ENCODE results near the gene P2RY6.

The P2RY6 gene

DNA sequence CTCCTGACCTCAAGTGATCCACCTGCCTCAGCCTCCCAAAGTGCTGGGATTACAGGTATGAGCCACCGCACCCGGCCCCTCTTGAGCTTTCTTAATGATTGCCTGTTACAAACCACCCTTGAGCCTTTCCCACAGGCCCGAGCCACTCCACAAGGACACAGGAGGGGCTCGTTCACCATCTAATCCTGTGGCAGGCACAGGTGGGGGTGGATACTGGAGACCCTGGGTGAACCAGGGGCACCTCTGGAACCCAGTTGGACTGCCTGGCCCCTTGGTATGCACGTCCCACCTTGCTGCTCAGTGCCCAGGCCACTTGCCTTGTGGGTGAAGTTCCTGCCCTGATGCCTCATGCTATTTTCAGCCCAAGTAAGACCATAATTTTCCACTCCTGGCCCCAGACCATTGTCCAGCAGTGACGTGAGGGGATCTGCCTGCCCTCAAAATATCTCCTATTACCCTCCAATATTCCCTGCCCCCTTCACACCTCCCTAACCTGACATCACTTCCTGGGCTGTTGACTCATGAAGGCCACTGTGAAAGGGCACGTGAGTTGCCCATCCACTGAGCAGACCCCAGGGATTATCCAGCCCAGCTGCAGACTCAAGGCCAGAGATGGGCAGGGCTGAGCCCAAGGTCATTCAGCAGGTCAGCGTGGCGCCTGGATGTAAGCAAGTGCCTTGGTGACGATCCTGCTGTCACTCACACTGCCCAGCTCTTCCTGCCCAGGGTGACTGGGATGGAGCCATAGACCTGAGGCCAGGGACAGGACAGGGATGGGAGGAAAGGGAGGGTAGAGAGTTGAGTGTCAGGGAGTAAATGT, 34.5 kb upstream of the P2RY6 start:
- DNase-seq = no peak

DNA sequence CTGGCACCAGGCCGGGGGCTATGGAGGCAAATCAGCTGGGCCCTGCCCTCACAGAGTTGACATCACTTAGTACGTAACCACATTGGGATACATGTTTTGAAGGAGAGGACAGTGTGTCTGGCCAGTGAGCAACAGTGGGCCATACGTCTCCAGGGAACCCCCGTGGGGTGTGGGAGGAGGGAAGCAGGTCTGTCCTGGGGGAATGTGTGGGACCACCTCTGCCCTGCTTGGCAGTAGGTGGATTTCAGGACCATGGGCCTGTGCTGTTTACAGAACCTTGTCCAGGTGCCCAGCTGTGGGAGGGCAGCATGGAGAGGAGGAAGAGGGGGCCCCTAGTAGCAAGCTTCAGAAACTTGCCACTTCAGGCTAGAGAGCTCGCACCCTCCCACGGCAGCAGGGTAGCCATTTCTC, 33.0 kb upstream of the P2RY6 start:
- no peak for DNase-seq

DNA sequence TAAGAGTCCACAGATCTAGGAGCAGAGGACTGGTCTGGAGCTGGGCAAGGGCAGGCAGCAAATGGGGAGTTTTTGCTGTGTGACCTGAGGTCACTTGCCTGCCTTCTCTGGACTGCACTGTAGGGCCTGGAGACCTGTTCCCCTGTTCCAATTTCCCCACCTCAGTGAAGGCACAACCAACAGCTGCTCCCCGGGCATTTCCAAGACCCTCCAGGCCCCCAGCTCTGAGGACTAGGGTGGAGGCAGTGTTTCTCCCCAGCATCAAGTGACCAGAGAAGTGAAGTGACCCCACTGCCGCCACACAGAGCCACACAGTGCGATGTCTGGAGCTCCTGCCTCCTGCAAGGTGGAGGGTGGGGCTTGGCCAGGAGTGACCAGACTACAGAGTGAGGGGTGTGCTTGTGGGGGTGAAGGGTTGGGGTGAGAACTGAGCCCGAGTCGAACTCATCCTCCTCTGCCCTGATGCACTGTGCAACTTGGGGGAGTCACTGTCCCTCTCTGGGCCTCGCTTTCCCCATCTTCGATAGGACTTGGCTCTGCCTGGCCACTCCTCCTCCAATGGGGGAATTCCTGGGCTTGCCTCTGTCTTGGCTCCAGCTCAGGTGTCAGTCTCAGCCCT, 32.5 kb upstream of the P2RY6 start:
- DNase-seq = no peak

DNA sequence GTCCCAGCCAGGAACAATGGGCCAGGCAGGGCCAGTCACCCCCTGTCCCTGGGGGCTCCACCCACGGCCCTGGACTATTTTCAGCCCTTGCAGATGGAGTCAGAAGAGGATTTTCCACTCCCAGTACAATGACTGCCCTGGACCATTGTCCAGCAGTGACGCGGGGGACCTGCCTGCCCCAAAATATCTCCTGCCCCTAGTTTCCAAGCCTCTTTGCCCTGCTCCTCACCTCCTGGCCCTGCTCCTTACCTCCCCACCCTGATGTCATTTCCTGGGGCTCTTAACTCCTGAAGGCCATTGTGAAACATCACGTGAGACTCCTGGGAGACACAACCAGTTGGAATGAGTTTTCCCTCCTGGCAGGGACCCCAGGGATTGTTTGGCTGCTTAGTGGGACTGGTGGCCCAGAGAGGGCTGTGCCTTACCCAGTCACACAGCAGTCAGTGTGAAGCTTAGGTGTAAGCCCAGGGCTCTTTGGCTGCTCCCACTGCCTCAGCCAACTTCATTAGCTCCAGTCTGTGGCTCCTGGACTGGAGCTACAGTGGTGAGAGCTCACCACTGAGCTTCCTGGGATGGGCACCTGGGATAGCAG, 31.9 kb upstream of the P2RY6 start:
- peak; percentile 47 for DNase-seq

DNA sequence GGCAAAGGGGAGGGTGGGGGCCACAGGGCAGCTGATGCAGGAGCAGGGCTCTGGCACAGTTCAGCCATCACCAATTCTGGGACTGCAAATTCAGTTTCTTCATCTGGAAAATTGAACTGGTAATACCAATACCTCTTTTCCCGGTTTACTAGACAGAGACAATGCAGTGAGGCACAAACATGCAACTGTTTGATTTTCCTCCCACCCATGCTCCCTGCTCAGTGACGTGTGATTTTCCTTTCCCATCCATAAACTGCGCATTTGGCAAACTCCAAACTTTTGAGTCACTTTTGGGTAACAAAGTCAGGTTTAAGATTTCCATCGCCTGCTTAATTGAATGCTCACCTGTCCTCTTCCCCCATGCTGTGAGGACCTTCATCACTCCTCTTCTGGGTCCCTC, 30.8 kb upstream of the P2RY6 start:
- DNase-seq = no peak

DNA sequence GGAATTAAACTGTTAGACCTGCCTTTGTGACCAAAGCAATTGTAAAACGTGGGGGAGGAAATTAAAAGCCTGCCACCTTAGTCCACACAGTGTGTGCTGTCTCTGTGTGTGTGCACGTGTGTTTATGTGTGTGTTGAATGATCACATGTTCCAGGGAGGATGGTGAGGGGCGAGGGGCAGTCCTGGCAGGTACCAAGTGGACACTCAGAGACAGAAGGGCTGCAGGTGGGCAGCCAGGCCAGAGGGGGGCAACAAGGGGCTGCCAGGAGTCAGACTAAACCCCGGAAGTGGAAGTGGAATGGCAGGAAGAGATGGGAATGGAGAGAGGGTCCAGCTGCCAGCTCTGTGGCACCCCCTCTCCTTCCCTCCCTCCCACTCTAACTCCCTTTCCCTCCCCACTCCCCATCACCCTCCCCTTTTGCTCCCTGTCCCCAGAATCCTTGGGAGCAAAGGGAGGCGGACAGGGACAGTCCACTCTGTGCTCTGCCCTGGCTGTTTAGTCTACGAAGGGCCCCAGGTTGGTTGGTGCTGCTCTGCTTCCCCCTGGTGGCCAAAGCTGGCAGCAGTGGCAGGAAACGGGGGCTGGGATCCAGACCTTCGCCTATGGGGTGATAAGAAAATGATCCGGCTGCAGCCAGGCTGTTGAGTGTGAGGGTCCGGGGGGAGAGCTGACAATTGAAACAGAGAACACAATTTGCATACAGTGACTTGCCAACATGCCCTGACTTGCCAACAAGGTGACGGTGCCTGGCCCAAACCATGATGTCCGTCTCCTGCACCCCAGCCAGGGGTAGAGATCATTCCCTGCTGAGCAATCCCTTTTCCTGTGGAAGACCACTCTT, 29.7 kb upstream of the P2RY6 start:
- DNase-seq = no peak

DNA sequence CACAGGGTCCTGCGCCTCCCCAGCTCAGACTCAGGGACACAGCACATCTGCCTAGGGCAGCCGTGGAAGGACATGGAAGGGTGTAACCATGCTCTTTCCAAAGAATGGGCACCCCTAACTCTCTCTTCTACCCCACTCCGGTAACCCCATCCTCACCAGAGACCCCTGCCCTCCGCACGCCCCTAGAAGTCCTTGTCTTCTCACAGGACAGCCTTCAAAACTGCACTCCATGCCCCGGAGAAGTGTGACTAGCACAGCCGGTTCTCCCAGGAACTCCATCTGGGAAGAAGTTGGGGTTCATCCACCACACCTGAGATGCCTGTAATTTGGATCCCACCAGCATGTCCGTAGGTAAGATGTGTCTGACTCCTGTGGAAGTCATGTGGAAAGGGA, 29.0 kb upstream of the P2RY6 start:
- no peak for DNase-seq

DNA sequence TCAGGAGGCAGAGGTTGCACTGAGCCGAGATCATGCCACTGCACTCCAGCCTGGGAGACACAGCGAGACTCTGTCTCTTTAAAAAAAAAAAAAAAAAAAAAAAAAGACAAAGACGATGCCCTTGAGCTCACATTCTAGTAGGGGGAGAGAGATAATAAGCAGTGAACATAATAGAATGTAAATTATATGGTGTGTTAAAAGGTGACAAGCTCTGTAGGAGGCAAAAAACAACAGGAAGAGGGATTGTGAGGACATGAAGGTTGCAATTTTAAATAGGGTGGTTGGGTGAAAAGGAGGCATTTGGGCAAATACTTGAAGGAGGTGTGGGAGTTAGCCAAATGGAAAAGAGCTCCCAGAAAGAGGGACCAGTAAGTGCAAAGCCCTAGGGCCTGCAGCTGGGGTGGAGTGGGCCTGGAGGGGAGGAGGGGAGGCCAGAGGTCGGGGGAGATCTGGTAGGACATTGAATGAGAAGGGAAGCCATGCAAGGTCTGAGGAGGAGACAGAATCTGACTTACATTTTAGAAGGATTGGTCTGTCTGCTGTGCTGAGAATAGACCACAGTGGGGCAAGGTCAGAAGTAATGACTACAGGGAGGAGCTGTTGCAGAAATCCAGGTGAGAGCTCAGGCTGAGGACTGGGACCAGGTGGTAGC, 27.4 kb upstream of the P2RY6 start:
- DNase-seq = peak; percentile 10

DNA sequence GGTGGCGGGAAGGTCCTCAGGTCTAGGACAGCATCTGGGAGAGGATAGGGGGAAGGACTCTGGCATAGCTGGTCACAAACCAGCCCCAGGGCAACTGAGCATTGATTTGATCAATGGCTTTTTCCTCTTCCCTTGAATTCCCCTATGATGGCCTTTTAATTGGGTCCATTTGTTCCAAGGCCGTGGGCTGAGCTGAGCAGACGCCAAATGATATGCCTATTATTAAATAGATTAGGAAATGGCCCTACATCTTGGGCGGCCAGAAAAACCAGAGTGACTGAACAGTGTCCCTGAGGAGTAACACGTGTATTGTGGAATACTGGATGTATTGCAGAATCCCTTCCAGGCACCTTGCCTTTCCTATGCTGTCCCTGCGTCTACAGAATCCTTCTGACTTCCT, 26.7 kb upstream of the P2RY6 start:
- DNase-seq = no peak

DNA sequence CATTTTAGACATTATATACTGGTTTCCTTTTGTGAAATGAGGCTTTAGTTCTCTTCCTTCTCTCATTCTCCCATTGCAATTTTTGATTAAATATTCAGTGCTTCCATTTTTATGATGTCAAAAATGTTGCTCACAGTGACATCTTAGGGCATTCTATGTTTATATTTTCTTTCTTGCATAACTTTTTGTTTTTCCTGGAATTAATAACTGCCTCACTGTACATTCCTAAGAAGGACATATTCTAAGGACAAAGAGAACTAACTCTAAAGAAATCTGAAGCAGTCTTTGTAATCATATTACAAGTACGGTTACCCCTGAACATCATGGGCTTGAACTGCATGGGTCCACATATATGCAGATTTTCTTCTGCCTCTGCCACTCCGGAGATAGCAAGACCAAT, 25.8 kb upstream of the P2RY6 start:
- DNase-seq = no peak

DNA sequence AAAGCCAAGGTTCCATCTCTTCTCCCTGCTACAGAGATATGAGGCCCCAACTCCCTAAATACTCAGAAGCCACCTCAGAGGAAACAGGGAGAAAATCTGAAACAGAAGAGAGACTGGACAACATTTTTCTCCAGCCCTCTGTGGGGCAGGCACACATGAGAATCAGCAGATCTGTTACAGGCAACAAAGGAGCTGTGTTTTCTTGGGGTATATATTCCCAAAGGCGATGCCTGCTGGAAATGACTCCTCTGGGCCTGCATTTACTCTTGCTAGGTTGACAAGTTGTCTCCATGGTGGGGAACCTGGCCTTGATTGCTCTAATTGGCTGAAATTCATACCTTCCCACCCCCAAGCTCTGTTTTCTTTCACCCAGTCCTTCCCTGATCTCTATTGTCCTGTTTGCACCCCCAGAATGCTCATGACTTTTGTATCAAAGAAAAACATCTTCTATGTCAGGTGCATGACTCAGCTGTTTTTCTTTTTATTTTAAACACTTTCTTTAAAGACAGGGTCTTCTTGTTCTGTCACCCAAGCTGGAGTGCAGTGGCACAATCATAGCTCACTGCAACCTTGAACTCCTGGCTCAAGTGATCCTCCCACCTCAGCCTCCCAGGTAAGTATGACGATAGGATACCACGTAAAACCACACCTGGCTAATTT, 23.5 kb upstream of the P2RY6 start:
- no peak for DNase-seq

DNA sequence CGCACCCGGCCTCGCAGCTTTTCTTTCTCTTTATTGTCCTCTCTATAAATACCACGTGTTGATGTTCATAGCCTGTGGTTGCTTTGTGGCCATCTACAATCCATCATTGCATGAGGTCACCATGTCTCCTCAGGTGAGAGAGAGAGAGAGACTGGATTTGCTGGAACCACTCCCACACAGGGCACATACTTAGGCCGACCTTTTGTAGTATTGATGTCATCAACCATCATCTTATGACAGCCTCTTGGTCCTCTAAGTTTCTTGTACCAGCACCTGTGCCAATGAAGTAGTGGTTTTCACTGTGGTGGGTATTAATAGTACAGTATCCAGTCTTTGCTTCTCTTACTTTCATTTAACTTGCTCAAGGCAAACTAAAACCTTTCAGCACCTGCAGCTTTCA, 22.8 kb upstream of the P2RY6 start:
- no peak for DNase-seq

DNA sequence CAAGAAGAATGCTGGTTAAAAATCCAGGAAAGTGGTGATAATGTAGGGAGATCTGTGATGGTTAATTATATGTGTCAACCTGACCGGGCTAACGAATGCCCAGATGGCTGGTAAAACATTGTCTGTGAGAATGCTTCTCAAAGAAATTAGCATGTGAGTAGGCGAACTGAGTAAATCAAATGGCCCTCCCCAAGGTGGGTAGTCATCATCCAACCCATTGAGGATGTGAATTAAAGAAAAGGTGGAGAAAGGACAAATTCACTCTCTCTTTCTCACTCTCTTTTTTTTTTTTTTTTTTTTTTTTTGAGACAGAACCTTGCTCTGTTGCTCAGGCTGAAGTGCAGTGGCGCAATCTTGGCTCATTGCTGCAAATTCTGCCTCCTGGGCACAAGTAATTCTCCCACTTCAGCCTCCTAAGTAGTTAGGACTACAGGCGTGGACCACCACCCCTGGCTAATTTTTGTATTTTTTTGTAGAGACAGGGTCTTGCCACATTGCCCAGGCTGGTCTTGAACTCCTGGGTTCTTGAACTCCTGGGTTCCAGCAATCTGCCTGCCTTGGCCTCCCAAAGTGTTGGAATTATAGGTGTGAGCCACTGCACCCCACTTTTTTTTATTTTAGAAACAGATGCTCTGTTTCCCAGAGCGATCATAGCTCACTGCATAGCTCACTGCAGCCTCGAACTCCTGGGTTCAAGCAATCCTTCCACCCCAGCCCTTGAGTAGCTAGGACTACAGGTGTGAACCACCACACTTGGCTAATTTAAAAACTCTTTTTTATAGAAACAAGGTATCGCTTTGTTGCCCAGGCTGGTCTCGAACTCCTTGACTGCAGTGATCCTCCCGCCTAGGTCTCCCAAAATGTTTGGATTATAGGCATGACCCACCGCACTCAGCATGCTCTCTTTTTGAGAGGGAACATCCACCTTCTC, 22.0 kb upstream of the P2RY6 start:
- no peak for DNase-seq

DNA sequence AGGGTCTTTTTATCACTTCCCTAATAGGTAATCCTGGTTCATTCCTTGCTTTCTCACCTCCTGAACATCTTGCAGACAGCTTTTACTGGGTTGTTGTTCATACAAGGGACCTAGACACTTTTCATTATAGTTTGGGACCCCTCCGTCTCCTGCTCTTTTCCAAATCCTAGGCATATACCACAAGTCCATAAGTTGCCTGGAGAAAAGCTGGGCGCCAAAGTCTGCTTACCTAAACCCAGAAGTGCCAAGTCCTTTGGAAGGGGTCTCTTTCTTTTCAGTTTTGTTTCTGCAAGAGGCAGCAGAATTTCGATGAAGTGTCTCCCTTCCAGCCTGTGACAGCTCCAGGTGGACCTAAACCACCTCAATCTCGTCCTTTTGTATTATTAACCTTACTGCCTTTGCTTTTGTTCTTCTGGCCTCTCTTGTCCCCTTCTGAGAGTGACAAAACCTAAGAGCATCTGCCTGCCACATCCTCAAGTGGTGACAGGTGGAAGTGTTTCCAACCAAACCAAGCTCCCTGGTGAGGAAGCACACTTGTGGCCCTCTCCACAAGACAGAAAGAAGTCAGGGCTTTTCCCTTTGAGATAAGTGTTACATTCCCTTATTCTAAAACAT, 19.5 kb upstream of the P2RY6 start:
- DNase-seq = peak; percentile 65

DNA sequence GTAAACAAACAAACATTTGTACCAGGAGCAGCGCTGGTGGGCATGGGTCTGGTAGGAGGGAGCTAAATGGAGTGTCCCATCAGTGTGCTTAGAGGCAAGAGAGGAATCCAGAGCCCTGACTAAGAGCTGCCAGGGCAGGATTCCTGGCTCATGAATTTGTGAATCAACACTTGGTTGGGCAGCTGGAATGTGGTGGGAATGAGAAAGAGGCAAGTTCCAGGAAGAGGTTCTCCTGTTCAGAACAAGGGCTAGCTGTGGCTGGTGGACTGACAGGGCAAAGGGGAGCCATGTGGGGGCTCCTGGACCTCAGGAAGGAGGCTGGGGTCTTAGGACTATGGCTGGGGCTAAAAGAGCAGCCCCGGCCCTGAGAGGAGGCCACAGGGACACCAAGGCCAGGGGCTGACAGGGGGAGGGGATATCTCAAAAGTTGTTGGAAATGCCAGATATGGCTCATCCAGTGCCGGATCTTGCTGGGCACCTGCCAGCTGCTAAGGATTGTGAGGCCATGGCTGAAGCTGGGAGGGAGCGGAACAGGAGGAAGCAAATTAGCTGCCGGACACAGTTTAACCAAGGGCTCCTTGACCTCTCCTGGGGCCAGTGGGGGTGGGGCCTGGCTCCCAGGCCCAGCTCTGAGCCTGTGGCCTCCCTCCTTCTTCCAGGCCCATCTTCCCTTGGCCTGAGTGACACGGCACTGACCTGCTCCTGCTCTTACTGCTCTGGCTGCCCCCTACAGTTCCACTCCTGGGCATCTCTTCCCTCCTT, 14.6 kb upstream of the P2RY6 start:
- no peak for DNase-seq

DNA sequence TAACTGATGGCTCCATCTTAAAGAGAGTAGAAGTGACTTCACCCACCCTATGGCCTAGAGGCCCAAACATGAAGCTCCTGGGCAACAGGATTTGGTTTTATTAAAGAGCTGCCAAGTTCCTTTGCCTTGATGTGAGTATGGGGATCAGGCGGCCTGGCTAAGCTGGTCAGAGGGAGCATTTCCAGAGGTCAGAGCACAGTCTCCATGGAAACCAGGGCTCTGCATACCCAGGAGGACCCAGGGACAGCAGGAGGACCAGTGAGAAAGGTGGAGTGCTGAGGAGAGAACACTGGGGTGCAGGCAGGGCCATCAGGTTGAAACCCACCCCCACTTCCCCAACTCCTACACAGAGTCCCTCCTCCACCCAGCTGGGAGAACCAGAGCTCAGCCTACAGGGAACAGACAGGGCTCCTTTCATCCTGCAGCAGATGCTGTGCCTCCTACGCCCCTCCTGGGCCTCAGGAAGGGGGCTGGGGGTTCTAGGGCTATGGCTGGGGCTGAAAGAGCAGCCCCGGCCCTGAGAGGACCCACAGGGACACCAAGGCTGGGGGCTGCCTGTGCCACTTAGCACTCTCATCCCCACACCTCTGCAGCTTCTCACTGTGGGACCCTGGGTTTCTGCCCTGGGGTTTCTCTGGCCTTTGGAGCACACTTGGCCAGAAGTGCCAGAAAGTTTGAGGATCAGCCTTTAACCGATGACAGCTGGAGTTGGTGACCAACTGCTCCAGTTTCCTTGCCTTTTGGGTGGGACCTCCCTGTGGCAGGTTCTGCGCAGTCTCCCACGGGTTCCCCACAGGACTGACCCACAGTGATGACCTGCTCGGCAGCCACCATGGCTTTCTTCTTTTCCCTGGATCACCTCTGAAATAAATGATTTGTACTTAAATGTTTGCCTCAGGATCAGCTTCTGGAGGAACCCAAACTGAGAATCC, 13.8 kb upstream of the P2RY6 start:
- no peak for DNase-seq

DNA sequence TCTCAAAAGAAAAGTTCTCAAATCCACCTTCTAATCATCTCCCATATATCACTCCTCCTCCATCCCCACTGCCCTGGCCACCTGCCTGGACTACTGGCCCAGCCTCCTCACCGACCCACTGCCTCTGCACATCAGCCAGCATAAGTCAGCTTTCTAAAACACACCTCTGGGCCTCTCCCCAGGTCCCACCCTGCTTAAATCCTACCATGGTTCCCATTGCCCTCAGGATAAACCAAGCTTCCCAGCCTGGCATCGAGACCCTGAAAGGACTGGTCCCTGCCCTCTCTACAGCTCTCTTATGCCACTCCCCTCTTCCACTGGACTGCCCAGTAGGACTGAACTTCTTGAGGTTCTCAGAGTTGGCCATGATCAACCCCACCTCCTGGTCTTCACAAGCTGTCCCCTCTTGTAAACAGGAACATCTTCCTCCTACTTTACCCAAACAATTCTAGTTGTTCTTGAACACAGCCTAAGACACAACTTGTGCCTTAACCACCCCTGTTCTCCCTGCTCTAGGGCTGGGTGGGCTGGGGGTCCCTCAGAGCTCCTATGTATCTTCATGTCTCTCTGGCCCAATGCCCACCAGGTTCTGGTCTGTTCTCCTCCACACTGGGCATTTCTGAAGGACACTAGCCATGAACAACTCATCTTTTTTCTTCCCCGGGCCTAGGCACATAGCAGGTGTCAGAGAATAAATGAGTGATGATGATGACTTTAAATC, 12.6 kb upstream of the P2RY6 start:
- DNase-seq = no peak

DNA sequence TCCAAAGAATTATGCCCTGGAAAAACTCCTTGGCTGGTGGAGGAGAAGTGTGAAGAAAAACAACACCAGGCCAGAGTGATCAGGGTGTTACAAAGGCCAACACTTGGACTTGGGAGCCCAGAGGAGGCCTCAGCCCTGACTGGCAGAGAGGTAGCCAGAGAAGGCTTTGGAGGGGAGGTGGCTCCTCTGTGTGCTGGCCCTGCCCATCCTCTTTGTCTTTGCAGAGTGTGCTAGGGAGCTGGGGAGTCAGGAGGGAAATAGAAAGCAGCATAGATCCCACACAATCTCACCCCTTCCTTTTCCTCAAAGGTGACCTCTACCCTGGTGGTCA, 12.0 kb upstream of the P2RY6 start:
- no peak for DNase-seq
